ENCODE measurements around the gene IER5L.
"Not testable (repeated sequence)": the region's sequence is repeated elsewhere in the genome, so short reads cannot be mapped to it uniquely, and the experiment has no call there.

IER5L gene

GRCh38 chr9:129138144-129138462 lies 40.0 kb downstream of the IER5L start:
- no peak for DNase-seq

GRCh38 chr9:129137292-129138143 lies 40.5 kb downstream of the IER5L start:
- no peak for DNase-seq

- no peak for DNase-seq
Observed at GRCh38 chr9:129136446-129137035, 41.5 kb downstream of the IER5L start.

- DNase-seq = no peak
Observed at GRCh38 chr9:129135476-129135875, 42.6 kb downstream of the IER5L start.

GRCh38 chr9:129133082-129133481 lies 45.0 kb downstream of the IER5L start:
- no peak for DNase-seq

GRCh38 chr9:129131300-129132145 lies 46.5 kb downstream of the IER5L start:
- DNase-seq = no peak

- DNase-seq = no peak
Observed at GRCh38 chr9:129130791-129131190, 47.3 kb downstream of the IER5L start.

- DNase-seq = not testable (repeated sequence)
Observed at GRCh38 chr9:129130271-129130670, 47.8 kb downstream of the IER5L start.

- no peak for DNase-seq
Observed at GRCh38 chr9:129128689-129129088, 49.4 kb downstream of the IER5L start.

- no peak for DNase-seq
Observed at GRCh38 chr9:129126749-129127618, 51.1 kb downstream of the IER5L start.

All from NCI-H2029 treated with DMSO at 0.1 percent for 48 hours (cell line).